Osteoblast (primary cell): Measurements from ENCODE around the gene KIDINS220. TPM values are rescaled to one million over a fixed set of nuclear protein-coding genes. Genes with fewer than 3 reads are reported as not detected.

Source experiments
- DNase-seq: peaks from one replicate; pipeline ENCODE4 v3.0.0; 2011; ENCODE audit warnings: low spot score, mixed read lengths; ENCODE audit not compliant: insufficient read length; ENCODE audit errors: missing footprints
- H2AFZ ChIP-seq: 2 replicates; pipeline ENCODE4 v1.6.0; 2011; ENCODE audit warnings: mild to moderate bottlenecking, low read length
- H3K27ac ChIP-seq: 2 replicates; pipeline ENCODE4 v1.5.1; 2011; ENCODE audit warnings: mild to moderate bottlenecking, low read depth, low read length, moderate library complexity
- H3K27me3 ChIP-seq: 2 replicates; pipeline ENCODE4 v1.6.0; 2012; ENCODE audit warnings: mild to moderate bottlenecking, control low read depth, inconsistent platforms, low read length, moderate library complexity; ENCODE audit not compliant: insufficient read depth
- H3K36me3 ChIP-seq: 2 replicates; pipeline ENCODE4 v1.5.1; 2011; ENCODE audit warnings: mild to moderate bottlenecking, low read length, control low read depth, moderate library complexity; ENCODE audit not compliant: insufficient read depth
- H3K4me1 ChIP-seq: 2 replicates; pipeline ENCODE4 v1.5.1; 2011; ENCODE audit warnings: mild to moderate bottlenecking, low read length, control low read depth, moderate library complexity; ENCODE audit not compliant: insufficient read depth
- H3K4me2 ChIP-seq: 2 replicates; pipeline ENCODE4 v1.6.0; 2011; ENCODE audit warnings: mild to moderate bottlenecking, low read length; ENCODE audit not compliant: insufficient read depth
- H3K4me3 ChIP-seq: fragments of 200-600 bp; sonication (generic); 3 replicates; pipeline ENCODE4 v1.5.1; 2012; ENCODE audit warnings: mild to moderate bottlenecking, low read length, inconsistent platforms; ENCODE audit not compliant: insufficient read depth
- H3K79me2 ChIP-seq: 2 replicates; pipeline ENCODE4 v1.6.0; 2012; ENCODE audit warnings: mild to moderate bottlenecking, low read length, control low read depth, inconsistent platforms; ENCODE audit not compliant: insufficient read depth
- H3K9me3 ChIP-seq: 2 replicates; pipeline ENCODE4 v1.5.1; 2011; ENCODE audit warnings: low read depth, low read length, control low read depth
- H4K20me1 ChIP-seq: 2 replicates; pipeline ENCODE4 v1.6.0; 2012; ENCODE audit warnings: mild to moderate bottlenecking, low read length, control low read depth; ENCODE audit not compliant: insufficient read depth
- CTCF ChIP-seq: IDR thresholded peaks from 2 replicates; pipeline ENCODE4 v1.5.1; 2011; ENCODE audit warnings: mild to moderate bottlenecking, low read depth, low read length, moderate library complexity; ENCODE audit errors: extremely low read depth
- total RNA-seq: library from RNA; depleted of rRNA; stranded (reverse); fragments of >200 nt; gene quantifications from 2 replicates; pipeline ENCODE4 v1.2.3, GENCODE V29; 2012

KIDINS220 gene
- total RNA-seq, 1 donor, result 134 TPM

- Histone ChIP-seq H3K4me2 (peak overlapping the region; percentile 17), H3K9me3 (no peaks in the 10 kb centered on the region), H3K4me3 (no peak overlapping the region), H3K4me1 (peaks cover 10% of the 10 kb centered on the region), H2AFZ (peak overlapping the region; percentile 10), H3K36me3 (no peaks in the 10 kb centered on the region), H3K27me3 (no peaks in the 10 kb centered on the region), H3K79me2 (no peaks in the 10 kb centered on the region), H3K27ac (peak overlapping the region; percentile 19), H4K20me1 (no peaks in the 10 kb centered on the region)
- DNase-seq, result peak; percentile 91
- no peak for TF ChIP-seq CTCF
Observed at GRCh38 chr2:8849327-8849726, 11.9 kb upstream of the KIDINS220 start.

DNA sequence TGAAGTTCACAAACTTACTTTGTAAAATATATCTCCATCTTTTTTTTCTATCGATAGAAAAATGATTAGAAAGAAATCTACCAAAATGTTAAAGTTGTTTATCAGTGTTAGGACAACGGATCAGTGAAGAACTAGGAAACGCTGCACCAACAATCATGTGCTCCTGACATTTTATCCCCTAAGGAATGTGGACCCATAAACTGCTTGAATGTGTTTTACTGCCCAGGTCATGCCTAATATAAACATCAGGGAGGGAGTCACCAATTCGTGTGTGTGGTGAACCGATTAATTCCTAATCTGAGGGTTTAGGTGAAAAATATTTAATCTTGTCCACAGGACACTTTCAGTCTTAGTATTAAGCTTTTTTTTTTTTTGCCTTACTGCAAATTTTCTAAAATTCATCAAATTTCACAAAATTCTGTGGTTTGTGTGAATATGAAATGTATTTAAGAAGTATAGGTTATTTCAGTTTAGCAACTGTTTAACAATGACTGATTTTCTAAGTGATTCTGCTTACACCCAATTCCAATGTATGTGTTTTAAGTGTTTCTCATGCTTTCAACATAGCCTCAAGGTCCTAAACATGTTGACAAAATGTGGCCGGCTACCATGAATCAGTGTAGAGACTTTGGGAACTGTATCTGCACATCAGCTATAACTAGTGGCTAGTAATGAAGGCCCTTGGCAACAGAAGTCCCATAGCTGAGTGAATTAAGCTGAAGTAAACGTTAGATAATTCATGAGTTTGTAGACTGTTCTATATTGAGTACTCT lies 11.1 kb upstream of the KIDINS220 start:
- no peaks in the 10 kb centered on the region for H3K36me3 ChIP-seq
- DNase-seq, result no peak
- H3K27ac ChIP-seq, result no peak overlapping the region
- H3K9me3 ChIP-seq, result no peaks in the 10 kb centered on the region
- no peak overlapping the region for H3K4me3 ChIP-seq
- no peak overlapping the region for H3K4me2 ChIP-seq
- H2AFZ ChIP-seq, result no peak overlapping the region
- no peak for TF ChIP-seq CTCF
- H3K79me2 ChIP-seq, result no peaks in the 10 kb centered on the region
- H3K27me3 ChIP-seq, result no peaks in the 10 kb centered on the region
- H4K20me1 ChIP-seq, result no peaks in the 10 kb centered on the region
- peaks cover 10% of the 10 kb centered on the region for H3K4me1 ChIP-seq

DNA sequence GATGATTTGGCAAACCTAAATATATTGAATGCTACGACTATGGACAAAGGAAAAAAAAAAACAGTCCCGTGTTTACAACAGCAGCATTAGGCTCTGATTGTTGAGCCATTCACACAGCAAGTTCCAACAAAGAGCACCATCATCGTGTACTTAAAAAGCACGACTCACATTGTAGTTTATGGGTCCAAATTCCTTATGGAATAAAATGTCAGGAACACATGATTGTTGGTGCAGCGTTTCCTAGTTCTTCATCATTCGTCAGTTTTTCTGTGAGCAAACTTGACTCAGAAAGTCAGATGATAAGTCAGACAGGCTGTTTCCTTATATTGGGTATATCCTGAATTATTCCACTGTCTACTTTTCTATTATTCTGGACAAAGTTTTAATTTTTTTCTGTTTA lies 10.0 kb upstream of the KIDINS220 start:
- peak; percentile 76 for DNase-seq
- H3K4me3 ChIP-seq, result no peak overlapping the region
- H2AFZ ChIP-seq, result no peak overlapping the region
- no peaks in the 10 kb centered on the region for H3K27me3 ChIP-seq
- H4K20me1 ChIP-seq, result no peaks in the 10 kb centered on the region
- TF ChIP-seq CTCF, result no peak
- H3K4me2 ChIP-seq, result no peak overlapping the region
- H3K9me3 ChIP-seq, result no peaks in the 10 kb centered on the region
- H3K4me1 ChIP-seq, result peaks cover 10% of the 10 kb centered on the region
- no peak overlapping the region for H3K27ac ChIP-seq
- H3K36me3 ChIP-seq, result no peaks in the 10 kb centered on the region
- no peaks in the 10 kb centered on the region for H3K79me2 ChIP-seq

GRCh38 chr2:8841932-8842331 lies 4.5 kb upstream of the KIDINS220 start:
- Histone ChIP-seq H3K4me3 (no peak overlapping the region), H3K79me2 (peaks cover 5% of the 10 kb centered on the region), H3K27me3 (no peaks in the 10 kb centered on the region), H3K36me3 (no peaks in the 10 kb centered on the region), H3K4me1 (no peaks in the 10 kb centered on the region), H3K4me2 (no peak overlapping the region), H4K20me1 (no peaks in the 10 kb centered on the region), H3K9me3 (no peaks in the 10 kb centered on the region), H2AFZ (no peak overlapping the region), H3K27ac (no peak overlapping the region)
- DNase-seq, result no peak
- TF ChIP-seq CTCF, result no peak
